ENCODE measurements around the gene RDH11.

GRCh38 chr14:67704484-67705089 is 9.0 kb upstream of the RDH11 start:
- no peak for TF ChIP-seq GATA2 (IDR thresholded peaks at IDR 0.05; ENCODE audit: low read depth, low read length)
- TF ChIP-seq GATA3 (IDR thresholded peaks at IDR 0.05; ENCODE audit: low read depth, low read length): no peak

Data from SH-SY5Y (cell line).